ENCODE measurements around the gene ACTR3C. TPM values are rescaled to one million over a fixed set of nuclear protein-coding genes. Genes with fewer than 3 reads are reported as not detected.
A peak's percentile ranks its signal among the peaks of the same experiment; 100 is the strongest.

The ACTR3C gene
- total RNA-seq, 2 experiments from 2014 or later, result not detected

DNA sequence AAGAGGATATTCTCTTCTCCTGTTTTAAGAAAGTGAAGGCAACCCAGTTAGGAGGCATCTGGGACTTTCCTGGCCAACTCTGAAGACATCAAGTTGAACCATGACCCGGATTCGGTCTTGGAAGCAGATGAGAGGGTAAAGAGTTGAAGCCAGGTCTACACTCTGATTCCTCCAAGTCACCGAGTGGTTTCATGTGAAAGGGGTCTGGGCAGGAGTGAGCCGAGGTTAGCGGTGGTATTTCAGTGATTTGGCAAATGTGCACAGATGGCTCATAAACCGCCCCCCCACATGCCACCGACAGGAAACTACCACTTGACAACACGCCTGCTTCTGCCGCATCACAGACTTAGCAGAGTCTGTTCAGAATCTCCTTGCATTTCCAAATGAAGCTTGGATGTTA is 33.9 kb upstream of the ACTR3C start:
- TF ChIP-seq, protein P1, sequence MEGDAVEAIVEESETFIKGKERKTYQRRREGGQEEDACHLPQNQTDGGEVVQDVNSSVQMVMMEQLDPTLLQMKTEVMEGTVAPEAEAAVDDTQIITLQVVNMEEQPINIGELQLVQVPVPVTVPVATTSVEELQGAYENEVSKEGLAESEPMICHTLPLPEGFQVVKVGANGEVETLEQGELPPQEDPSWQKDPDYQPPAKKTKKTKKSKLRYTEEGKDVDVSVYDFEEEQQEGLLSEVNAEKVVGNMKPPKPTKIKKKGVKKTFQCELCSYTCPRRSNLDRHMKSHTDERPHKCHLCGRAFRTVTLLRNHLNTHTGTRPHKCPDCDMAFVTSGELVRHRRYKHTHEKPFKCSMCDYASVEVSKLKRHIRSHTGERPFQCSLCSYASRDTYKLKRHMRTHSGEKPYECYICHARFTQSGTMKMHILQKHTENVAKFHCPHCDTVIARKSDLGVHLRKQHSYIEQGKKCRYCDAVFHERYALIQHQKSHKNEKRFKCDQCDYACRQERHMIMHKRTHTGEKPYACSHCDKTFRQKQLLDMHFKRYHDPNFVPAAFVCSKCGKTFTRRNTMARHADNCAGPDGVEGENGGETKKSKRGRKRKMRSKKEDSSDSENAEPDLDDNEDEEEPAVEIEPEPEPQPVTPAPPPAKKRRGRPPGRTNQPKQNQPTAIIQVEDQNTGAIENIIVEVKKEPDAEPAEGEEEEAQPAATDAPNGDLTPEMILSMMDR (conservative IDR thresholded peaks at IDR 0.05; ENCODE audit: low read length), result no peak
- TF ChIP-seq EZH2phosphoT487 (IDR thresholded peaks at IDR 0.05; ENCODE audit: borderline replicate concordance, low read depth, low read length), result no peak
- POLR2A ChIA-PET, result interaction anchor here (1.0 kb wide), 2 partner anchors 8 to 50 kb away, joined by 3 read pairs; no protein-coding TSS in a partner anchor

DNA sequence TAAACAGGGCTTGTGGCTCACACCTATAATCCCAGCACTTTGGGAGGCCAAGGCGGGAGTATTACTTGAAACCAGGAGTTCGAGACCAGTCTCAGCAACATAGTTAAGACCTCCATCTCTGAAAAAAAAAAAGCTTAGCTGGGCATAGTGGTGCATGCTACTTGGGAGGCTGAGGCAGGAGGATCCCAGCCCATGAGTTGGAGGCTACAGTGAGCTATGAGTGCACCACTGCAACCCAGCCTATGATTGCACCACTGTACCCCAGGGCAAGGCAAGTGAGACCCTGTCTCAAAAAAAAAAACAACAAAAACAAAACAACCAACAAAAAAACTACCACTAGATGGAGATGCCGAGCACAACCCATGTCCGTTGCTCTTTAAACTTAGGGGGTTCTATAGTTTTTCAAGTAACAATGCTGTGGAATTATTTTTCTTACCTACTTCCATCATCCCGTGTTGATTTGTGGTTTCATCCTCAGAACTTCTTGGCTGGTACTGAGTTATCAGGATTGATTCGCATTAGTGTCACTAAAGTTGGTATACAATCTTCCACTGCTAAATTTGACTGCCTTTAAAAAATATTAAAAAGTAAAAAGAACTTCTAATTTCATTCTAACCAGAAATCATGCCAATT is 33.0 kb upstream of the ACTR3C start:
- Histone ChIP-seq H3K79me2 (ENCODE audit: insufficient read depth, low read depth, low read length) (no peaks in the 10 kb centered on the region), H2AFZ (ENCODE audit: low read length) (peak overlapping the region; percentile 20; the same call in 1 of the 2 replicates), H3K9me3 (ENCODE audit: low read length) (no peaks in the 10 kb centered on the region), H3K4me2 (ENCODE audit: low read length) (peak overlapping the region; percentile 24; the same call in 1 of the 2 replicates), H4K20me1 (ENCODE audit: insufficient read depth, low read length) (no peaks in the 10 kb centered on the region), H3K36me3 (ENCODE audit: insufficient read depth, low read length) (no peaks in the 10 kb centered on the region), H3K9me2 (ENCODE audit: insufficient read depth, low read length) (no peaks in the 10 kb centered on the region), H3K4me1 (ENCODE audit: insufficient read depth, low read length, poor library complexity, severe bottlenecking) (peaks cover 20% of the 10 kb centered on the region), H3K27ac (ENCODE audit: low read depth, low read length, poor library complexity, severe bottlenecking) (no peak overlapping the region), H3K4me3 (ENCODE audit: low read depth, low read length, poor library complexity, severe bottlenecking) (no peak overlapping the region)
- no peak for TF ChIP-seq EZH2phosphoT487 (IDR thresholded peaks at IDR 0.05; ENCODE audit: borderline replicate concordance, low read depth, low read length)
- TF ChIP-seq, protein P1 (conservative IDR thresholded peaks at IDR 0.05; ENCODE audit: low read length), result peak; percentile 89
- peak; percentile 60 for DNase-seq (ENCODE audit: low spot score)
- no TSS peak for BruUV-seq (replicated peaks)
- ChIA-PET POLR2A (no interaction called here), CTCF (ENCODE audit: unreplicated experiment) (interaction anchor here (0.6 to 0.7 kb wide), 3 partner anchors 22 to 54 kb away, joined by 3 to 4 read pairs (median 3); a partner anchor contains a TSS)
- intact Hi-C loops (cut with micrococcal nuclease; ENCODE audit: unreplicated experiment), result loop anchor here (1.0 kb wide), 1 partner anchor 65 kb away; no protein-coding TSS in a partner anchor

More for the DNA sequence above, 33.9 kb upstream of the ACTR3C start:
- H3K4me2 ChIP-seq (ENCODE audit: low read length), result peak overlapping the region; percentile 35; the same call in 1 of the 2 replicates
- no peaks in the 10 kb centered on the region for H3K36me3 ChIP-seq (ENCODE audit: insufficient read depth, low read length)
- peak overlapping the region; percentile 33; the same call in 1 of the 2 replicates for H2AFZ ChIP-seq (ENCODE audit: low read length)
- intact Hi-C loops (cut with micrococcal nuclease; ENCODE audit: unreplicated experiment), result no loop called here
- no peaks in the 10 kb centered on the region for H3K9me2 ChIP-seq (ENCODE audit: insufficient read depth, low read length)
- H3K4me3 ChIP-seq (ENCODE audit: low read depth, low read length, poor library complexity, severe bottlenecking), result no peak overlapping the region
- no peaks in the 10 kb centered on the region for H3K9me3 ChIP-seq (ENCODE audit: low read length)
- H3K79me2 ChIP-seq (ENCODE audit: insufficient read depth, low read depth, low read length), result no peaks in the 10 kb centered on the region
- CTCF ChIA-PET (ENCODE audit: unreplicated experiment), result no interaction called here
- H3K27ac ChIP-seq (ENCODE audit: low read depth, low read length, poor library complexity, severe bottlenecking), result no peak overlapping the region
- DNase-seq (ENCODE audit: low spot score), result no peak
- BruUV-seq (replicated peaks), result no TSS peak
- peaks cover 20% of the 10 kb centered on the region for H3K4me1 ChIP-seq (ENCODE audit: insufficient read depth, low read length, poor library complexity, severe bottlenecking)
- no peaks in the 10 kb centered on the region for H4K20me1 ChIP-seq (ENCODE audit: insufficient read depth, low read length)

DNA sequence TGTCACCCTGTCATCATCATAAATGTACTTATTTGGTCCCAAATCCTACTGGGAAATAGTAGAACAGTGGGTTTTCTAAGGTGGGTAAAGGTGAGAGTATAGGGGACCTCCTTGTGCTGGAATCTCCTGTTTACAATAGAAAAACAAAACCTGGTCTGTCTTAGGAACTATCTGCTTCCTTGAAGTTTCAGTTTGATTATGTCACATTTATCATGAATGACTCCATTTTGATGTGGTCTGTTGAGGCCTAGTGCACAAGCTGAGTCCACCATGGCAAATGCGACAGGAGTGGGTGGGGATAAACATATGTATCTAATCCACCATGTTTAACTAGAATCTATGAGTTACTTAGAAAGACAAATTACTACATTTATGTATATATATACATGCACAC is 32.3 kb upstream of the ACTR3C start:
- CTCF ChIA-PET (ENCODE audit: unreplicated experiment), result interaction anchor here (0.6 kb wide), 1 partner anchor 50 kb away, joined by 4 read pairs; a partner anchor contains a TSS
- Histone ChIP-seq H4K20me1 (ENCODE audit: insufficient read depth, low read length) (no peaks in the 10 kb centered on the region), H3K36me3 (ENCODE audit: insufficient read depth, low read length) (no peaks in the 10 kb centered on the region), H3K9me3 (ENCODE audit: low read length) (no peaks in the 10 kb centered on the region), H3K79me2 (ENCODE audit: insufficient read depth, low read depth, low read length) (no peaks in the 10 kb centered on the region), H3K9me2 (ENCODE audit: insufficient read depth, low read length) (no peaks in the 10 kb centered on the region), H3K4me1 (ENCODE audit: insufficient read depth, low read length, poor library complexity, severe bottlenecking) (peaks cover 20% of the 10 kb centered on the region), H3K4me3 (ENCODE audit: low read depth, low read length, poor library complexity, severe bottlenecking) (no peak overlapping the region), H3K27ac (ENCODE audit: low read depth, low read length, poor library complexity, severe bottlenecking) (no peak overlapping the region), H2AFZ (ENCODE audit: low read length) (peak overlapping the region; percentile 25; the same call in 1 of the 2 replicates), H3K4me2 (ENCODE audit: low read length) (no peak overlapping the region)
- POLR2A ChIA-PET, result interaction anchor here (0.7 to 1.2 kb wide), 3 partner anchors 23 to 481 kb away, joined by 3 to 9 read pairs (median 3); no protein-coding TSS in a partner anchor
- intact Hi-C loops (cut with micrococcal nuclease; ENCODE audit: unreplicated experiment), result loop anchor here (1.0 kb wide), 1 partner anchor 66 kb away; no protein-coding TSS in a partner anchor
- no peak for DNase-seq (ENCODE audit: low spot score)
- no TSS peak for BruUV-seq (replicated peaks)
- TF ChIP-seq, protein P1 (conservative IDR thresholded peaks at IDR 0.05; ENCODE audit: low read length), result no peak
- no peak for TF ChIP-seq EZH2phosphoT487 (IDR thresholded peaks at IDR 0.05; ENCODE audit: borderline replicate concordance, low read depth, low read length)
